Natural killer cell (primary cell): ENCODE results near the gene CREB3. TPM values are rescaled to one million over a fixed set of nuclear protein-coding genes. Genes with fewer than 3 reads are reported as not detected.

Source experiments
- ATAC-seq, 3 donors: fragments of 150-1000 bp in 2 of 3; fragments of 200-7000 bp in 1 of 3; cut with Tn5 transposase; 1 replicate in 1 of 3; 2 replicates in 2 of 3; pipeline ENCODE4 v1.10.0; 2021; ENCODE audit warnings: mild to moderate bottlenecking in 2 of 3, moderate library complexity in 2 of 3
- DNase-seq, 2 donors: peaks; one replicate each; pipeline versions ENCODE4 v3.0.0 to v3.0.0-alpha.2; 2013 to 2021; ENCODE audit warnings: mixed read lengths in 1 of 2
- H3K27ac ChIP-seq: one replicate; pipeline ENCODE4 v1.5.1; 2013; ENCODE audit warnings: mild to moderate bottlenecking, low read length
- H3K27me3 ChIP-seq: one replicate; pipeline ENCODE4 v1.6.1; 2013; ENCODE audit warnings: low read length; ENCODE audit not compliant: control insufficient read depth, insufficient read depth
- H3K36me3 ChIP-seq: one replicate; pipeline ENCODE4 v1.6.1; 2013; ENCODE audit warnings: low read length; ENCODE audit not compliant: control insufficient read depth, insufficient read depth
- H3K4me1 ChIP-seq: one replicate; pipeline ENCODE4 v1.6.1; 2013; ENCODE audit warnings: low read length; ENCODE audit not compliant: control insufficient read depth, insufficient read depth
- H3K4me3 ChIP-seq: one replicate; pipeline ENCODE4 v1.5.1; 2013; ENCODE audit warnings: low read length
- H3K9me3 ChIP-seq: one replicate; pipeline ENCODE4 v1.6.1; 2013; ENCODE audit warnings: low read length; ENCODE audit not compliant: control insufficient read depth, insufficient read depth
- H3K27ac Mint-ChIP-seq, 2 donors: one replicate each; pipeline ENCODE4 v1.8.0; 2022; ENCODE audit warnings: mild to moderate bottlenecking in 2 of 2, mixed read lengths in 2 of 2, moderate library complexity in 1 of 2
- H3K27me3 Mint-ChIP-seq, 2 donors: one replicate each; pipeline ENCODE4 v1.8.0; 2022; ENCODE audit warnings: low read depth in 2 of 2, mixed read lengths in 2 of 2
- H3K36me3 Mint-ChIP-seq: one replicate; pipeline ENCODE4 v1.8.0; 2022; ENCODE audit warnings: mixed read lengths
- H3K4me1 Mint-ChIP-seq, 2 donors: one replicate each; pipeline ENCODE4 v1.8.0; 2022; ENCODE audit warnings: mixed read lengths in 2 of 2
- H3K4me3 Mint-ChIP-seq: one replicate; pipeline ENCODE4 v1.8.0; 2022; ENCODE audit warnings: mild to moderate bottlenecking, moderate library complexity, mixed read lengths
- H3K9me3 Mint-ChIP-seq, 2 donors: one replicate each; pipeline ENCODE4 v1.8.0; 2022; ENCODE audit warnings: mixed read lengths in 2 of 2
- WGBS: methylation state at CpG from one replicate; pipeline ENCODE4 v1.1.7; 2013; ENCODE audit warnings: missing lambda C conversion rate; ENCODE audit not compliant: insufficient coverage; 5-methylcytosine and 5-hydroxymethylcytosine counted together
- intact Hi-C: fragments of 100-400 bp; cut with micrococcal nuclease; formaldehyde crosslinking; loops from one replicate; pipeline ENCODE4 v1.14.2; 2022
- total RNA-seq, 4 donors: library from RNA; stranded (reverse); fragments of 120-200 nt in 1 of 4; gene quantifications; one replicate each; pipeline versions ENCODE4 v1.2.3 to v1.2.4, GENCODE V29; 2013 to 2022
- TF ChIP-seq, protein P1 (sequence below): fragments of 200-600 bp; IDR thresholded peaks from one replicate; pipeline ENCODE4 v1.8.0; 2022; ENCODE audit warnings: antibody characterized with exemption

CREB3 gene, protein sequence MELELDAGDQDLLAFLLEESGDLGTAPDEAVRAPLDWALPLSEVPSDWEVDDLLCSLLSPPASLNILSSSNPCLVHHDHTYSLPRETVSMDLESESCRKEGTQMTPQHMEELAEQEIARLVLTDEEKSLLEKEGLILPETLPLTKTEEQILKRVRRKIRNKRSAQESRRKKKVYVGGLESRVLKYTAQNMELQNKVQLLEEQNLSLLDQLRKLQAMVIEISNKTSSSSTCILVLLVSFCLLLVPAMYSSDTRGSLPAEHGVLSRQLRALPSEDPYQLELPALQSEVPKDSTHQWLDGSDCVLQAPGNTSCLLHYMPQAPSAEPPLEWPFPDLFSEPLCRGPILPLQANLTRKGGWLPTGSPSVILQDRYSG
- 10 to 100 TPM; 15.7 to 19.7 (median 18.8) TPM for total RNA-seq
- 19.2 TPM for total RNA-seq (2013)

DNA sequence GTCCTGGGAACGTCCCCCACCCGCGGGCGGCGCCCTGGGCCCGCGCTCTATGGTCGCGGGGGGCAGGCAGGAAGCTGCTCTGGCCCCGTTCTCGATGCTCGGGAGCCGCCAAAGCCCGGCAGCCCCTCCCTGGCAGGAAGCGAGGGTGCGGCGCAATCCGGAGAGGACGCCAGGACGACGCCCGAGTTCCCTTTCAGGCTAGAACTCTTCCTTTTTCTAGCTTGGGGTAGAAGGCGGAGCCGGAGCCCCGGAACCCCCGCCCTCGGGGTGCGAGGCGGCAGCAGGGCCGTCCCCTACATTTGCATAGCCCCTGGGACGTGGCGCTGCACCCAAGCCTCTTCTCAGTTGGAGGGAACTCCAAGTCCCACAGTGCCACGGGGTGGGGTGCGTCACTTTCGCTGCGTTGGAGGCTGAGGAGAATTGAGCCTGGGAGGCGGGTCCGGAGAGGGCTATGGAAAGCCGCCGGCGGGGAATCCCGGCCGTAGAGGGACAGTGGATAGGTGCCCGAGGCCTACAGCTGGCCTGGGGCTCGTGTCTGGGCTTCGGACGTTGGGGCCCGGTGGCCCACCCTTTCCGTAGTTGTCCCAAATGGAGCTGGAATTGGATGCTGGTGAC lies at the start of gene CREB3, which contains the start of gene TLN1:
TSS of gene CREB3 (plus strand) at position 482 of the 615 bp plus-strand sequence. CDS start at position 589, 107 bp downstream.
TSS of gene TLN1 (minus strand) at position 11 of the 615 bp plus-strand sequence. CDS start 6,501 bp downstream, outside the sequence.
- peak within 1 kb of the TSS; percentile 88 for H3K4me3 ChIP-seq
- TF ChIP-seq, protein P1, sequence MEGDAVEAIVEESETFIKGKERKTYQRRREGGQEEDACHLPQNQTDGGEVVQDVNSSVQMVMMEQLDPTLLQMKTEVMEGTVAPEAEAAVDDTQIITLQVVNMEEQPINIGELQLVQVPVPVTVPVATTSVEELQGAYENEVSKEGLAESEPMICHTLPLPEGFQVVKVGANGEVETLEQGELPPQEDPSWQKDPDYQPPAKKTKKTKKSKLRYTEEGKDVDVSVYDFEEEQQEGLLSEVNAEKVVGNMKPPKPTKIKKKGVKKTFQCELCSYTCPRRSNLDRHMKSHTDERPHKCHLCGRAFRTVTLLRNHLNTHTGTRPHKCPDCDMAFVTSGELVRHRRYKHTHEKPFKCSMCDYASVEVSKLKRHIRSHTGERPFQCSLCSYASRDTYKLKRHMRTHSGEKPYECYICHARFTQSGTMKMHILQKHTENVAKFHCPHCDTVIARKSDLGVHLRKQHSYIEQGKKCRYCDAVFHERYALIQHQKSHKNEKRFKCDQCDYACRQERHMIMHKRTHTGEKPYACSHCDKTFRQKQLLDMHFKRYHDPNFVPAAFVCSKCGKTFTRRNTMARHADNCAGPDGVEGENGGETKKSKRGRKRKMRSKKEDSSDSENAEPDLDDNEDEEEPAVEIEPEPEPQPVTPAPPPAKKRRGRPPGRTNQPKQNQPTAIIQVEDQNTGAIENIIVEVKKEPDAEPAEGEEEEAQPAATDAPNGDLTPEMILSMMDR: no peak
- WGBS: under 1% methylated on average over 49 of the region's 49 CpGs
- peak within 1 kb of the TSS; percentile 95 for H3K27ac ChIP-seq
- peaks cover 49% of the 10 kb centered on the region for H3K4me1 ChIP-seq
- Mint-ChIP-seq H3K4me1 (peaks cover 16 to 25% of the 10 kb centered on the region in 2 donors), H3K27ac (no peak within 1 kb of the TSS), H3K9me3 (no peaks in the 10 kb centered on the region), H3K4me3 (no peak within 1 kb of the TSS), H3K27me3 (no peaks in the 10 kb centered on the region), H3K36me3 (no peaks in the 10 kb centered on the region)
- DNase-seq (peak; percentile 84 to 97), ATAC-seq (peak; percentile 84 to 94 (median 86))
- peaks cover 22% of the 10 kb centered on the region for H3K36me3 ChIP-seq
- intact Hi-C loops: loop anchor here (1.0 to 5.0 kb wide), 8 partner anchors 17 to 636 kb away; partner anchors contain the start of genes CCDC107, CD72, GBA2 and HINT2
- no peaks in the 10 kb centered on the region for H3K9me3 ChIP-seq
- no peaks in the 10 kb centered on the region for H3K27me3 ChIP-seq

DNA sequence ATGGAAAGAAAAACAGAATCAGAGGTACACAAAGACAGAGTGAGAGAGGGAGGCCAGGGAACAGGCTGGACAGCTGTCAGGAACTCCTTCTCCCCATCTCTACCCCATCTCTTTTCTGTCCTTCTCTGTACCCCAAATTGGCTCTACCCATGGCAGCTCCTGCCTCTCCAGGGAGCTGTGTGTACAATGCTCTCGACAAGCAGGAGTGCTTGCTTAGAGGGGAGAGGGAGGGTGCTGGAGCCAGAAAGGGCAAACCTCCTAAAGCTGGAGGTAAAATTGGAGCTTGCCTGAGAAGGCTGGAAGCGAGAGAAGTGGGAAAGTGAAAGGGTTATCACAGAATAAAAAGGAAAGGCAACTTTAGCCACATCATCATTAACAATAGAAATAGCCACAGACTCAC lies 49.1 kb upstream of the CREB3 start:
- no peak overlapping the region for H3K27ac Mint-ChIP-seq
- intact Hi-C loops: no loop called here
- Histone ChIP-seq H3K4me1 (no peaks in the 10 kb centered on the region), H3K27ac (no peak overlapping the region), H3K27me3 (no peaks in the 10 kb centered on the region), H3K4me3 (no peak overlapping the region), H3K36me3 (peaks cover 4% of the 10 kb centered on the region), H3K9me3 (no peaks in the 10 kb centered on the region)
- TF ChIP-seq, protein P1: no peak
- ATAC-seq (no peak), DNase-seq (no peak)
- no peaks in the 10 kb centered on the region for H3K4me1 Mint-ChIP-seq
- no peaks in the 10 kb centered on the region for H3K27me3 Mint-ChIP-seq
- H3K36me3 Mint-ChIP-seq: no peaks in the 10 kb centered on the region
- H3K4me3 Mint-ChIP-seq: no peak overlapping the region
- WGBS: 88% methylated on average over 1 of the region's 2 CpGs
- H3K9me3 Mint-ChIP-seq: no peaks in the 10 kb centered on the region

DNA sequence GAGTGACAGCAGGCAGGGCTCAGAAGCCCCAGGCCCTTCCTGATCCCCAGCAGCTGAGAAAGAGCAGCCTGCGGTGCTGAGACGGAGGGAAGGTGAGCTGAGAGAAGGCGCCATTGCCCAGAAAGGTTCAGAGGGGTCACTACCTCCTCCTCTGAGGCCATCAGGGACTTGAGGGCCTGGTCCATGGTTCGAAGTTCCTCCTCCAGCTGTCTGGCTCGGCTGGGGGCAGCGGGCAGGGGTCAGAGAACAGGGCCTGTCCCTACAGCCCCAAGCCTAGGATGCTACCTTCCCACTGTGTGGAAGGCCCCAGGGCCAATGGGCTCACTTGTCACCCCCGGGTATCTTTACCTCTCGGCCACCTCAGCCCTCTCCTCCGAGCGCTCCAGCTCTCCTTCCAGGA lies 47.5 kb upstream of the CREB3 start:
- Histone ChIP-seq H3K36me3 (peaks cover 4% of the 10 kb centered on the region), H3K27ac (no peak overlapping the region), H3K4me1 (peaks cover 4% of the 10 kb centered on the region), H3K4me3 (no peak overlapping the region), H3K9me3 (no peaks in the 10 kb centered on the region), H3K27me3 (no peaks in the 10 kb centered on the region)
- TF ChIP-seq, protein P1: no peak
- H3K36me3 Mint-ChIP-seq: no peaks in the 10 kb centered on the region
- ATAC-seq (no peak), DNase-seq (no peak)
- H3K4me1 Mint-ChIP-seq: peaks cover 0 to 10% of the 10 kb centered on the region in 2 donors
- 96% methylated on average over 10 of the region's 10 CpGs for WGBS
- H3K4me3 Mint-ChIP-seq: no peak overlapping the region
- H3K27ac Mint-ChIP-seq: no peak overlapping the region
- no peaks in the 10 kb centered on the region for H3K9me3 Mint-ChIP-seq
- intact Hi-C loops: no loop called here
- no peaks in the 10 kb centered on the region for H3K27me3 Mint-ChIP-seq
